ENCODE results near the gene PDLIM5.

- TF ChIP-seq CTCF (IDR thresholded peaks at IDR 0.05), result no peak
- no peak for TF ChIP-seq POLR2AphosphoS5 (IDR thresholded peaks at IDR 0.05; ENCODE audit: low read depth, low read length)
These were observed 38.7 kb downstream of the PDLIM5 start for GRCh38 chr4:94490437-94490836.
